HEK293 (cell line): ENCODE data around the gene LRP1B.

ENCODE experiments used
- CTCF ChIA-PET: fragments of 350-600 bp; formaldehyde crosslinking; extraction: SDS; loops from one replicate; lab custom pipeline; 2021; ENCODE audit warnings: antibody characterized with exemption; lab: Yijun Ruan, JAX
- POLR2A ChIA-PET: fragments of 300-600 bp; formaldehyde crosslinking; extraction: SDS; loops from one replicate; lab custom pipeline; 2020; ENCODE audit warnings: antibody characterized with exemption, inconsistent platforms; lab: Yijun Ruan, JAX
- H3K27ac ChIP-seq: fragments of 200-500 bp; sonication (Bioruptor generic); 2 replicates; pipeline ENCODE4 v1.5.1; 2014; ENCODE audit warnings: low read depth, low read length, control low read depth, inconsistent platforms; ENCODE audit errors: extremely low read depth
- H3K36me3 ChIP-seq, 2 experiments: fragments of 200-500 bp in 1 of 2; sonication (Bioruptor generic) in 1 of 2; 1 replicate in 1 of 2; 2 replicates in 1 of 2; pipeline ENCODE4 v1.5.1; 2014 to 2017; ENCODE audit warnings: inconsistent platforms in 2 of 2, low read length in 2 of 2; ENCODE audit not compliant: control insufficient read depth in 2 of 2, insufficient read depth in 1 of 2
- H3K4me1 ChIP-seq: fragments of 200-500 bp; sonication (Bioruptor generic); 2 replicates; pipeline ENCODE4 v1.5.1; 2014; ENCODE audit warnings: mild to moderate bottlenecking, low read length, inconsistent platforms; ENCODE audit not compliant: control insufficient read depth, insufficient read depth
- H3K4me3 ChIP-seq: 2 replicates; pipeline ENCODE4 v1.5.1; 2011; ENCODE audit warnings: low read depth, mild to moderate bottlenecking, control low read depth, low read length, moderate library complexity
- H3K9me3 ChIP-seq: fragments of 200-500 bp; sonication (Bioruptor generic); 2 replicates; pipeline ENCODE4 v1.5.1; 2014; ENCODE audit warnings: low read depth, low read length, inconsistent platforms; ENCODE audit not compliant: control insufficient read depth, insufficient read depth
- MYNN ChIP-seq: fragments of 450-650 bp; formaldehyde crosslinking; IDR thresholded peaks from 2 replicates; pipeline ENCODE4 v1.5.1; 2016; ENCODE audit warnings: missing biosample characterization, missing genetic modification characterization, borderline replicate concordance
- YY2 ChIP-seq: fragments of 450-650 bp; formaldehyde crosslinking; IDR thresholded peaks from 2 replicates; pipeline ENCODE4 v1.5.1; 2016; ENCODE audit warnings: missing biosample characterization, missing genetic modification characterization
- ZBTB48 ChIP-seq: fragments of 450-650 bp; formaldehyde crosslinking; IDR thresholded peaks from 2 replicates; pipeline ENCODE4 v1.5.1; 2016; ENCODE audit warnings: missing biosample characterization, missing genetic modification characterization
- ZFP41 ChIP-seq: fragments of 450-650 bp; formaldehyde crosslinking; IDR thresholded peaks from 2 replicates; pipeline ENCODE4 v1.5.1; 2016; ENCODE audit warnings: missing biosample characterization, missing genetic modification characterization, borderline replicate concordance
- ZNF184 ChIP-seq: fragments of 450-650 bp; IDR thresholded peaks from 2 replicates; pipeline ENCODE4 v1.5.1; 2018; ENCODE audit warnings: missing biosample characterization, mild to moderate bottlenecking, missing genetic modification characterization
- ZNF214 ChIP-seq: fragments of 450-650 bp; formaldehyde crosslinking; IDR thresholded peaks from 2 replicates; pipeline ENCODE4 v1.5.1; 2017; ENCODE audit warnings: missing biosample characterization, mild to moderate bottlenecking, missing genetic modification characterization, borderline replicate concordance
- ZNF248 ChIP-seq: fragments of 450-650 bp; formaldehyde crosslinking; IDR thresholded peaks from 2 replicates; pipeline ENCODE4 v1.5.1; 2017; ENCODE audit warnings: missing biosample characterization, missing genetic modification characterization
- ZNF391 ChIP-seq: fragments of 450-650 bp; formaldehyde crosslinking; IDR thresholded peaks from 2 replicates; pipeline ENCODE4 v1.5.1; 2016; ENCODE audit warnings: low read depth, missing biosample characterization, missing genetic modification characterization, borderline replicate concordance
- ZNF473 ChIP-seq: fragments of 450-650 bp; formaldehyde crosslinking; IDR thresholded peaks from 2 replicates; pipeline ENCODE4 v1.5.1; 2017; ENCODE audit warnings: missing biosample characterization, missing genetic modification characterization
- ZNF561 ChIP-seq: fragments of 450-650 bp; IDR thresholded peaks from 2 replicates; pipeline ENCODE4 v1.5.1; 2018; ENCODE audit warnings: missing biosample characterization, missing genetic modification characterization, borderline replicate concordance
- ZNF624 ChIP-seq: fragments of 450-650 bp; formaldehyde crosslinking; IDR thresholded peaks from 2 replicates; pipeline ENCODE4 v1.5.1; 2017; ENCODE audit warnings: missing biosample characterization, missing genetic modification characterization
- ZNF701 ChIP-seq: fragments of 450-650 bp; formaldehyde crosslinking; IDR thresholded peaks from 2 replicates; pipeline ENCODE4 v1.5.1; 2016; ENCODE audit warnings: missing biosample characterization, missing genetic modification characterization
- ZNF768 ChIP-seq: fragments of 450-650 bp; formaldehyde crosslinking; IDR thresholded peaks from 2 replicates; pipeline ENCODE4 v1.5.1; 2018; ENCODE audit warnings: missing biosample characterization, mild to moderate bottlenecking, missing genetic modification characterization
- ZNF830 ChIP-seq: fragments of 450-650 bp; IDR thresholded peaks from 2 replicates; pipeline ENCODE4 v1.5.0; 2018; ENCODE audit warnings: missing biosample characterization, missing genetic modification characterization, low read depth, mild to moderate bottlenecking, moderate library complexity
- TF ChIP-seq, protein P1 (sequence below): fragments of 450-650 bp; formaldehyde crosslinking; conservative IDR thresholded peaks from 2 replicates; pipeline ENCODE4 v1.5.1; 2016; ENCODE audit warnings: low read depth, missing biosample characterization, missing genetic modification characterization
- TF ChIP-seq, protein P2 (sequence below): fragments of 450-650 bp; formaldehyde crosslinking; IDR thresholded peaks from 2 replicates; pipeline ENCODE4 v1.5.1; 2016; ENCODE audit warnings: missing biosample characterization, missing genetic modification characterization
- TF ChIP-seq, protein P3 (sequence below): fragments of 450-650 bp; formaldehyde crosslinking; IDR thresholded peaks from 2 replicates; pipeline ENCODE4 v1.5.1; 2016; ENCODE audit warnings: missing biosample characterization, missing genetic modification characterization
- TF ChIP-seq, protein P4 (sequence below): fragments of 450-650 bp; formaldehyde crosslinking; IDR thresholded peaks from 2 replicates; pipeline ENCODE4 v1.5.1; 2016; ENCODE audit warnings: missing biosample characterization, missing genetic modification characterization

Gene LRP1B

DNA sequence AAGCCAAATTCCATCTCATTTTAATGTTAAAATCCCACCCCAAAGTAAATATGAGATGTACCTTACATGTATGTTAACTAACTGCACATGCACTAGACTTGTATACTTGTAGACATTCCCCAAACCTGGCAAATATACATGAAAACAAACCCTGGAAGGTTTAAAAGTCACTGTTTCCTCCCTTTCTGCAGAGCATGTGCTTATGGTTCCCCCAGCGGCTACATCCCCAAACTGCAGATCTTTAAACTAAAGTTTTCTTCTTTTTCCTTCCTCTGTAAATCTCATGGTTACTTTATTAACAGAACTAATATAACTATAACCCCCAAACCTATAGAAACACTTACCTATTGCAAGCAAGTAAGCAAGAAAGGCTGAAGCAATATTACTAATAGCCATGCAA lies 731.5 kb downstream of the LRP1B start:
- Histone ChIP-seq H3K9me3 (no peaks in the 10 kb centered on the region), H3K4me1 (no peaks in the 10 kb centered on the region), H3K4me3 (no peak overlapping the region), H3K36me3 (no peaks in the 10 kb centered on the region), H3K27ac (no peak overlapping the region)
- no peak for TF ChIP-seq ZNF701 (tag by site-specific recombination)
- TF ChIP-seq ZNF214 (tag by site-specific recombination), result no peak
- TF ChIP-seq, protein P1, sequence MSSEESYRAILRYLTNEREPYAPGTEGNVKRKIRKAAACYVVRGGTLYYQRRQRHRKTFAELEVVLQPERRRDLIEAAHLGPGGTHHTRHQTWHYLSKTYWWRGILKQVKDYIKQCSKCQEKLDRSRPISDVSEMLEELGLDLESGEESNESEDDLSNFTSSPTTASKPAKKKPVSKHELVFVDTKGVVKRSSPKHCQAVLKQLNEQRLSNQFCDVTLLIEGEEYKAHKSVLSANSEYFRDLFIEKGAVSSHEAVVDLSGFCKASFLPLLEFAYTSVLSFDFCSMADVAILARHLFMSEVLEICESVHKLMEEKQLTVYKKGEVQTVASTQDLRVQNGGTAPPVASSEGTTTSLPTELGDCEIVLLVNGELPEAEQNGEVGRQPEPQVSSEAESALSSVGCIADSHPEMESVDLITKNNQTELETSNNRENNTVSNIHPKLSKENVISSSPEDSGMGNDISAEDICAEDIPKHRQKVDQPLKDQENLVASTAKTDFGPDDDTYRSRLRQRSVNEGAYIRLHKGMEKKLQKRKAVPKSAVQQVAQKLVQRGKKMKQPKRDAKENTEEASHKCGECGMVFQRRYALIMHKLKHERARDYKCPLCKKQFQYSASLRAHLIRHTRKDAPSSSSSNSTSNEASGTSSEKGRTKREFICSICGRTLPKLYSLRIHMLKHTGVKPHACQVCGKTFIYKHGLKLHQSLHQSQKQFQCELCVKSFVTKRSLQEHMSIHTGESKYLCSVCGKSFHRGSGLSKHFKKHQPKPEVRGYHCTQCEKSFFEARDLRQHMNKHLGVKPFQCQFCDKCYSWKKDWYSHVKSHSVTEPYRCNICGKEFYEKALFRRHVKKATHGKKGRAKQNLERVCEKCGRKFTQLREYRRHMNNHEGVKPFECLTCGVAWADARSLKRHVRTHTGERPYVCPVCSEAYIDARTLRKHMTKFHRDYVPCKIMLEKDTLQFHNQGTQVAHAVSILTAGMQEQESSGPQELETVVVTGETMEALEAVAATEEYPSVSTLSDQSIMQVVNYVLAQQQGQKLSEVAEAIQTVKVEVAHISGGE (tag by site-specific recombination), result no peak
- TF ChIP-seq ZNF248 (tag by site-specific recombination), result no peak
- CTCF ChIA-PET, result no interaction called here
- POLR2A ChIA-PET, result no interaction called here

DNA sequence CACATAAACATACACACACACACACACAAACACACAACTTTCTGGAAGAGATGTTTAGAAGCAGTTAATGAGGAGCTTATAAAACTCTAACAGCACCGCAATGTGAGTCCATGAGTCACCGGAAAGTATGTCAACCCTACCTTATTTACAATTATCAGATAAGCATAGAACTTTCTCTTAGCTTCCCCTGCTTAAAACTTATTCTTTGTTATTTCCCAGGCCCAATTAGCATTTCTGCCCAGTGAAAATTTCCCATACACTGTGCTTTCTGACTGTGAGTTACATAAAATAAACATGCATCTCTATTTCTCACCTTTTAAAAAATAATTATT lies 737.6 kb downstream of the LRP1B start:
- H3K36me3 ChIP-seq, result no peaks in the 10 kb centered on the region
- no peak overlapping the region for H3K4me3 ChIP-seq
- H3K9me3 ChIP-seq, result no peaks in the 10 kb centered on the region
- H3K27ac ChIP-seq, result no peak overlapping the region
- POLR2A ChIA-PET, result no interaction called here
- no peaks in the 10 kb centered on the region for H3K4me1 ChIP-seq
- CTCF ChIA-PET, result interaction anchor here (0.6 kb wide), 1 partner anchor 788 kb away, joined by 3 read pairs; no protein-coding TSS in a partner anchor
- TF ChIP-seq ZNF473 (tag by site-specific recombination) (no peak), ZNF768 (no peak), ZFP41 (tag by site-specific recombination) (no peak), ZBTB48 (tag by site-specific recombination) (no peak), ZNF184 (no peak), YY2 (no peak), ZNF830 (tag by site-specific recombination) (no peak), ZNF391 (tag by site-specific recombination) (no peak), ZNF561 (tag by site-specific recombination) (no peak), MYNN (tag by site-specific recombination) (no peak), ZNF624 (tag by site-specific recombination) (no peak)
- TF ChIP-seq, protein P2, sequence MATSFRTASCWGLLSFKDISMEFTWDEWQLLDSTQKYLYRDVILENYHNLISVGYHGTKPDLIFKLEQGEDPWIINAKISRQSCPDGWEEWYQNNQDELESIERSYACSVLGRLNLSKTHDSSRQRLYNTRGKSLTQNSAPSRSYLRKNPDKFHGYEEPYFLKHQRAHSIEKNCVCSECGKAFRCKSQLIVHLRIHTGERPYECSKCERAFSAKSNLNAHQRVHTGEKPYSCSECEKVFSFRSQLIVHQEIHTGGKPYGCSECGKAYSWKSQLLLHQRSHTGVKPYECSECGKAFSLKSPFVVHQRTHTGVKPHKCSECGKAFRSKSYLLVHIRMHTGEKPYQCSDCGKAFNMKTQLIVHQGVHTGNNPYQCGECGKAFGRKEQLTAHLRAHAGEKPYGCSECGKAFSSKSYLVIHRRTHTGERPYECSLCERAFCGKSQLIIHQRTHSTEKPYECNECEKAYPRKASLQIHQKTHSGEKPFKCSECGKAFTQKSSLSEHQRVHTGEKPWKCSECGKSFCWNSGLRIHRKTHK (tag by site-specific recombination), result no peak
- TF ChIP-seq, protein P3, sequence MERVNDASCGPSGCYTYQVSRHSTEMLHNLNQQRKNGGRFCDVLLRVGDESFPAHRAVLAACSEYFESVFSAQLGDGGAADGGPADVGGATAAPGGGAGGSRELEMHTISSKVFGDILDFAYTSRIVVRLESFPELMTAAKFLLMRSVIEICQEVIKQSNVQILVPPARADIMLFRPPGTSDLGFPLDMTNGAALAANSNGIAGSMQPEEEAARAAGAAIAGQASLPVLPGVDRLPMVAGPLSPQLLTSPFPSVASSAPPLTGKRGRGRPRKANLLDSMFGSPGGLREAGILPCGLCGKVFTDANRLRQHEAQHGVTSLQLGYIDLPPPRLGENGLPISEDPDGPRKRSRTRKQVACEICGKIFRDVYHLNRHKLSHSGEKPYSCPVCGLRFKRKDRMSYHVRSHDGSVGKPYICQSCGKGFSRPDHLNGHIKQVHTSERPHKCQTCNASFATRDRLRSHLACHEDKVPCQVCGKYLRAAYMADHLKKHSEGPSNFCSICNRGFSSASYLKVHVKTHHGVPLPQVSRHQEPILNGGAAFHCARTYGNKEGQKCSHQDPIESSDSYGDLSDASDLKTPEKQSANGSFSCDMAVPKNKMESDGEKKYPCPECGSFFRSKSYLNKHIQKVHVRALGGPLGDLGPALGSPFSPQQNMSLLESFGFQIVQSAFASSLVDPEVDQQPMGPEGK (tag by site-specific recombination), result no peak
- TF ChIP-seq, protein P4, sequence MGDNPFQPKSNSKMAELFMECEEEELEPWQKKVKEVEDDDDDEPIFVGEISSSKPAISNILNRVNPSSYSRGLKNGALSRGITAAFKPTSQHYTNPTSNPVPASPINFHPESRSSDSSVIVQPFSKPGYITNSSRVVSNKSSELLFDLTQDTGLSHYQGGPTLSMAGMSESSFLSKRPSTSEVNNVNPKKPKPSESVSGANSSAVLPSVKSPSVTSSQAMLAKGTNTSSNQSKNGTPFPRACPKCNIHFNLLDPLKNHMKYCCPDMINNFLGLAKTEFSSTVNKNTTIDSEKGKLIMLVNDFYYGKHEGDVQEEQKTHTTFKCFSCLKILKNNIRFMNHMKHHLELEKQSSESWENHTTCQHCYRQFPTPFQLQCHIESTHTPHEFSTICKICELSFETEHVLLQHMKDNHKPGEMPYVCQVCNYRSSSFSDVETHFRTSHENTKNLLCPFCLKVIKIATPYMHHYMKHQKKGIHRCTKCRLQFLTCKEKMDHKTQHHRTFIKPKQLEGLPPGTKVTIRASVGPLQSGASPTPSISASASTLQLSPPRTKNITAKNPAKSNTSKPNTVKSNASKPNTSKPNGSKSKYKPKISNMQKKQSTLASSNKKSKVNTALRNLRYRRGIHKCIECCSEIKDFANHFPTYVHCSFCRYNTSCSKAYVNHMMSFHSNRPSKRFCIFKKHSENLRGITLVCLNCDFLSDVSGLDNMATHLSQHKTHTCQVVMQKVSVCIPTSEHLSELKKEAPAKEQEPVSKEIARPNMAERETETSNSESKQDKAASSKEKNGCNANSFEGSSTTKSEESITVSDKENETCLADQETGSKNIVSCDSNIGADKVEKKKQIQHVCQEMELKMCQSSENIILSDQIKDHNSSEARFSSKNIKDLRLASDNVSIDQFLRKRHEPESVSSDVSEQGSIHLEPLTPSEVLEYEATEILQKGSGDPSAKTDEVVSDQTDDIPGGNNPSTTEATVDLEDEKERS (tag by site-specific recombination), result no peak
